Measurements from ENCODE around the gene ESYT2. TPM values are rescaled to one million over a fixed set of nuclear protein-coding genes. Genes with fewer than 3 reads are reported as not detected.

The ESYT2 gene
- total and polyA plus RNA-seq, 2 of the 4 experiments (the other 2 are of a cell fraction) = 26.7 to 69.9 TPM

GRCh38 chr7:158731761-158732160, 97.5 kb downstream of the ESYT2 start:
- Histone ChIP-seq H3K79me1 (ENCODE audit: low read depth in 1 of 2, low read length in 2 of 2) (peaks cover 0 to 3% of the 10 kb centered on the region in 2 experiments; a peak in 2 of 4 replicates), H3K56ac (ENCODE audit: extremely low read depth, insufficient read depth, low read length) (no peak overlapping the region), H3K4me3 (ENCODE audit: insufficient read depth, low read depth, low read length) (no peak overlapping the region)

More at GRCh38 chr7:158731761-158732160, 97.5 kb downstream of the ESYT2 start:
- H3K4ac ChIP-seq (ENCODE audit: low read depth, low read length) = no peak overlapping the region
- H2BK20ac ChIP-seq (ENCODE audit: low read depth, low read length) = no peak overlapping the region
- TF ChIP-seq RFX5 (IDR thresholded peaks at IDR 0.05; ENCODE audit: low read depth, low read length) (no peak), NFE2L2 (IDR thresholded peaks at IDR 0.05; ENCODE audit: low read depth, low read length) (no peak), ELK1 (IDR thresholded peaks at IDR 0.05; ENCODE audit: borderline replicate concordance, low read depth, low read length) (no peak), MXI1 (IDR thresholded peaks at IDR 0.05; ENCODE audit: borderline replicate concordance, low read depth, low read length) (no peak), MAFK (IDR thresholded peaks at IDR 0.05; ENCODE audit: low read depth, low read length) (no peak), CHD1 (IDR thresholded peaks at IDR 0.05; ENCODE audit: low read depth, low read length) (no peak), USF2 (IDR thresholded peaks at IDR 0.05; ENCODE audit: low read depth, low read length) (no peak), SMC3 (IDR thresholded peaks at IDR 0.05; ENCODE audit: low read depth, low read length) (no peak), RCOR1 (IDR thresholded peaks at IDR 0.05; ENCODE audit: insufficient replicate concordance, low read length) (no peak), RAD21 (IDR thresholded peaks at IDR 0.05; ENCODE audit: low read length) (no peak), CEBPB (IDR thresholded peaks at IDR 0.05; ENCODE audit: low read depth, low read length) (no peak), BHLHE40 (IDR thresholded peaks at IDR 0.05; ENCODE audit: low read depth, low read length) (no peak), POLR2A (IDR thresholded peaks at IDR 0.05; ENCODE audit: low read depth, low read length) (no peak), FOS (IDR thresholded peaks at IDR 0.05; ENCODE audit: low read depth, low read length) (no peak), CTCF (conservative IDR thresholded peaks at IDR 0.05; ENCODE audit: low read depth, low read length) (no peak), MAZ (IDR thresholded peaks at IDR 0.05; ENCODE audit: borderline replicate concordance, low read depth, low read length) (no peak)
- CTCF ChIA-PET = no interaction called here
- H3K9me3 ChIP-seq (ENCODE audit: control insufficient read depth, insufficient read depth, low read length) = no peaks in the 10 kb centered on the region
- H3K27ac ChIP-seq (ENCODE audit: insufficient read depth, low read length) = no peak overlapping the region
- H3K9ac ChIP-seq (ENCODE audit: low read depth, low read length) = no peak overlapping the region
- H4K20me1 ChIP-seq (ENCODE audit: insufficient read depth, low read length) = no peaks in the 10 kb centered on the region
- H3K4me1 ChIP-seq (ENCODE audit: control insufficient read depth, insufficient read depth, low read length) = peaks cover 2% of the 10 kb centered on the region; the same call in 1 of the 2 replicates
- H3K14ac ChIP-seq (replicated peaks; ENCODE audit: low read depth, low read length) = no peak overlapping the region; the same call in 1 of the 2 replicates
- peak overlapping the region; percentile 42 for H2AK9ac ChIP-seq (replicated peaks; ENCODE audit: low read depth, low read length, poor library complexity)
- no CpG with 5 or more reads among the region's 6 CpGs for WGBS, 2 experiments (ENCODE audit: extremely low coverage in 2 of 2, insufficient read length in 1 of 2)
- no peak overlapping the region for H4K8ac ChIP-seq (ENCODE audit: low read depth in 2 of 2, low read length in 2 of 2)
- no peak overlapping the region for H2BK120ac ChIP-seq (ENCODE audit: low read depth, low read length)
- H2AFZ ChIP-seq (replicated peaks; ENCODE audit: low read length, poor library complexity) = no peak overlapping the region
- H4K5ac ChIP-seq (ENCODE audit: low read depth, low read length) = no peak overlapping the region
- POLR2A ChIA-PET (ENCODE audit: unreplicated experiment) = no interaction called here
- no peak overlapping the region for H2BK15ac ChIP-seq (ENCODE audit: low read depth, low read length)
- H4K91ac ChIP-seq (ENCODE audit: insufficient read depth, low read depth, low read length) = no peak overlapping the region
- in situ Hi-C loops (cut with MboI; ENCODE audit: low sequenced_read_pairs) (no loop called here), dilution Hi-C loops (cut with HindIII; ENCODE audit: low sequenced_read_pairs, unreplicated experiment) (no loop called here), intact Hi-C loops (cut with micrococcal nuclease) (no loop called here)
- no peak overlapping the region for H3K18ac ChIP-seq (ENCODE audit: low read depth, low read length)
- peaks cover 23% of the 10 kb centered on the region for H3K36me3 ChIP-seq (ENCODE audit: control insufficient read depth, insufficient read depth, low read length)
- DNase-seq = no peak
- no peak for ATAC-seq (ENCODE audit: low read depth)
- no peak overlapping the region for H3K4me2 ChIP-seq (ENCODE audit: low read depth, low read length)
- no peak overlapping the region for H2AK5ac ChIP-seq (ENCODE audit: low read depth, low read length)
- peaks cover 10% of the 10 kb centered on the region; the same call in 1 of the 2 replicates for H3K9me1 ChIP-seq (ENCODE audit: insufficient read depth, low read length)
- TSS peak; percentile 54 for BruUV-seq (replicated peaks)
- no peaks in the 10 kb centered on the region for H3K27me3 ChIP-seq (ENCODE audit: control insufficient read depth, insufficient read depth, low read length)
- H2BK5ac ChIP-seq (ENCODE audit: low read depth, low read length, poor library complexity, severe bottlenecking) = no peak overlapping the region
- H3K23ac ChIP-seq (ENCODE audit: low read depth, low read length) = no peak overlapping the region
